GM12878 (cell line): Measurements from ENCODE around the gene TRPT1. TPM values are rescaled to one million over a fixed set of nuclear protein-coding genes. Genes with fewer than 3 reads are reported as not detected.
A peak's percentile ranks its signal among the peaks of the same experiment; 100 is the strongest.

Experiments used
- BCL3 ChIP-seq: IDR thresholded peaks from 2 replicates; pipeline ENCODE4 v1.6.1; 2011; ENCODE audit warnings: borderline replicate concordance, low read depth, mild to moderate bottlenecking, moderate library complexity, low read length; ENCODE audit not compliant: insufficient read depth, poor library complexity, severe bottlenecking
- BMI1 ChIP-seq: fragments of 450-650 bp; IDR thresholded peaks from 2 replicates; pipeline ENCODE4 v1.6.1; 2016; ENCODE audit warnings: mild to moderate bottlenecking, moderate library complexity, borderline replicate concordance
- CBX5 ChIP-seq: sonication (generic); IDR thresholded peaks from 2 replicates; pipeline ENCODE4 v1.6.1; 2016; ENCODE audit warnings: low read depth, moderate library complexity, mild to moderate bottlenecking, inconsistent platforms
- CHD1 ChIP-seq: IDR thresholded peaks from 2 replicates; pipeline ENCODE4 v1.6.1; 2012; ENCODE audit warnings: low read depth, low read length, improper control_type of control experiment
- CHD2 ChIP-seq: IDR thresholded peaks from 2 replicates; pipeline ENCODE4 v1.6.1; 2011; ENCODE audit warnings: low read depth, low read length, improper control_type of control experiment, borderline replicate concordance
- EGR1 ChIP-seq, 2 experiments: IDR thresholded peaks; 1 replicate in 1 of 2; 2 replicates in 1 of 2; pipeline ENCODE4 v1.6.1; 2011 to 2012; ENCODE audit warnings: low read depth in 2 of 2, low read length in 2 of 2, borderline replicate concordance in 1 of 2, mild to moderate bottlenecking in 1 of 2, moderate library complexity in 1 of 2
- ETV6 ChIP-seq, 2 experiments: fragments of 450-650 bp in 1 of 2; IDR thresholded peaks in 1 of 2; conservative IDR thresholded peaks in 1 of 2; 2 replicates each; pipeline ENCODE4 v1.6.1; 2014; ENCODE audit warnings: antibody characterized with exemption in 1 of 2, borderline replicate concordance in 1 of 2, low read depth in 1 of 2, mild to moderate bottlenecking in 1 of 2, moderate library complexity in 1 of 2
- HDAC2 ChIP-seq: fragments of 200-600 bp; sonication (generic); IDR thresholded peaks from 2 replicates; pipeline ENCODE4 v1.6.1; 2017
- IRF5 ChIP-seq: fragments of 450-650 bp; IDR thresholded peaks from 2 replicates; pipeline ENCODE4 v1.6.1; 2017; ENCODE audit warnings: borderline replicate concordance
- MEF2B ChIP-seq: fragments of 450-650 bp; IDR thresholded peaks from 2 replicates; pipeline ENCODE4 v1.6.1; 2018; ENCODE audit warnings: mild to moderate bottlenecking, moderate library complexity; ENCODE audit not compliant: partially characterized antibody, poor library complexity, severe bottlenecking
- NBN ChIP-seq: fragments of 450-650 bp; IDR thresholded peaks from 2 replicates; pipeline ENCODE4 v1.6.1; 2016
- NFIC ChIP-seq: IDR thresholded peaks from 2 replicates; pipeline ENCODE4 v1.6.1; 2012; ENCODE audit warnings: low read depth, mild to moderate bottlenecking, inconsistent platforms, low read length, moderate library complexity
- NFYA ChIP-seq: IDR thresholded peaks from 2 replicates; pipeline ENCODE4 v1.6.1; 2011; ENCODE audit warnings: low read depth, mild to moderate bottlenecking, low read length, improper control_type of control experiment, borderline replicate concordance
- RELA ChIP-seq: fragments of 450-650 bp; IDR thresholded peaks from 2 replicates; pipeline ENCODE4 v1.8.0; 2014; ENCODE audit warnings: borderline replicate concordance; ENCODE audit not compliant: partially characterized antibody
- YBX1 ChIP-seq: fragments of 450-650 bp; IDR thresholded peaks from 2 replicates; pipeline ENCODE4 v1.6.1; 2016; ENCODE audit warnings: antibody characterized with exemption
- ZNF274 ChIP-seq: IDR thresholded peaks from one replicate; pipeline ENCODE4 v1.8.0; 2011; ENCODE audit not compliant: insufficient read length, insufficient read depth
- ZNF592 ChIP-seq: fragments of 450-650 bp; IDR thresholded peaks from 2 replicates; pipeline ENCODE4 v1.6.1; 2017; ENCODE audit warnings: mild to moderate bottlenecking, moderate library complexity
- polyA plus RNA-seq, 11 experiments: library from polyadenylated mRNA; depleted of rRNA in 4 of 11; unstranded in 6 of 11; stranded (reverse) in 5 of 11; fragments of >200 nt; fragmentation: Nextera tagmentation in 4 of 11; fragmentation: Illumina TruSeq in 1 of 11; extraction: Ambion mirVana in 4 of 11; extraction: Trizol in 1 of 11; gene quantifications; 1 replicate in 1 of 11; 2 replicates in 10 of 11; pipeline versions ENCODE4 v1.2.1 to v1.2.3, GENCODE V29; 2011 to 2016; ENCODE audit warnings: inconsistent platforms in 2 of 11, missing spikeins in 2 of 11, low read depth in 1 of 11
- total RNA-seq, 4 experiments: library from RNA; depleted of rRNA in 3 of 4; stranded (reverse); fragments of >200 nt in 3 of 4; fragmentation: Illumina TruSeq in 1 of 4; extraction: Trizol in 1 of 4; gene quantifications; 2 replicates each; pipeline versions ENCODE4 v1.2.1 to v1.2.3, GENCODE V29; 2013 to 2021

Gene TRPT1
- total and polyA plus RNA-seq, 10 of the 15 experiments (the other 5 are each of a cell fraction or from before 2014, with no cell fraction given), result 7.1 to 63.0 (median 31.4) TPM

GRCh38 chr11:64269540-64270220 lies 43.7 kb upstream of the TRPT1 start (continued):
- TF ChIP-seq IRF5 (no peak), NFYA (no peak), YBX1 (no peak), ZNF274 (no peak), ZNF592 (no peak), CBX5 (no peak; the same call in 1 of the 2 replicates), ETV6 (conservative IDR thresholded peaks at IDR 0.05 in 1 of 2, IDR thresholded peaks at IDR 0.05 in 1 of 2; ENCODE audit: borderline replicate concordance in 1 of 2, low read depth in 1 of 2) (peak in 1 of 2 experiments; percentile 59; a peak in 2 of 4 replicates), MEF2B (no peak), NBN (peak; percentile 89; the same call in 1 of the 2 replicates), BCL3 (peak; percentile 66), BMI1 (no peak), RELA (peak; percentile 15), EGR1 (IDR thresholded peaks at IDR 0.05; ENCODE audit: borderline replicate concordance in 1 of 2, low read depth in 2 of 2, low read length in 2 of 2) (peak; percentile 10 to 30; a peak in 2 of 3 replicates), CHD2 (no peak; the same call in 1 of the 2 replicates), HDAC2 (no peak), NFIC (no peak), CHD1 (no peak)
